Activated CD8-positive, alpha-beta T cell treated with anti-CD3 and anti-CD28 coated beads, Interleukin-2, amount 10 ng/mL, durations not matched to agents 7 days and 5 days (primary cell): ENCODE results near the gene GPR78. TPM values are rescaled to one million over a fixed set of nuclear protein-coding genes. Genes with fewer than 3 reads are reported as not detected.

Source experiments
- ATAC-seq: fragments of 150-1000 bp; cut with Tn5 transposase; one replicate; pipeline ENCODE4 v1.10.0; 2021; ENCODE audit warnings: moderate library complexity
- CTCF ChIA-PET: fragments of 350-600 bp; sonication (Branson Sonifier 250); formaldehyde crosslinking; loops from one replicate; lab custom pipeline; 2021; ENCODE audit warnings: antibody characterized with exemption; lab: Charles Lee
- POLR2A ChIA-PET: fragments of 350-600 bp; sonication (Branson Sonifier 250); formaldehyde crosslinking; loops from one replicate; lab custom pipeline; 2021; ENCODE audit warnings: antibody characterized with exemption; lab: Charles Lee
- DNase-seq: peaks from one replicate; pipeline ENCODE4 v3.0.0-alpha.2; 2020
- H3K27ac Mint-ChIP-seq: one replicate; pipeline ENCODE4 v1.8.0; 2021; ENCODE audit warnings: mild to moderate bottlenecking, mixed read lengths
- H3K27me3 Mint-ChIP-seq: one replicate; pipeline ENCODE4 v1.8.0; 2021; ENCODE audit warnings: low read depth, mixed read lengths
- H3K36me3 Mint-ChIP-seq: one replicate; pipeline ENCODE4 v1.8.0; 2021; ENCODE audit warnings: low read depth, mixed read lengths
- H3K4me1 Mint-ChIP-seq: one replicate; pipeline ENCODE4 v1.8.0; 2021; ENCODE audit warnings: low read depth, mixed read lengths
- H3K4me3 Mint-ChIP-seq: one replicate; pipeline ENCODE4 v1.8.0; 2021; ENCODE audit warnings: mild to moderate bottlenecking, mixed read lengths
- H3K9me3 Mint-ChIP-seq: one replicate; pipeline ENCODE4 v1.8.0; 2022; ENCODE audit warnings: mixed read lengths; ENCODE audit not compliant: insufficient read depth
- total RNA-seq, 2 experiments: library from RNA; stranded (reverse); gene quantifications; one replicate each; pipeline ENCODE4 v1.2.3, GENCODE V29; 2021

The GPR78 gene, protein sequence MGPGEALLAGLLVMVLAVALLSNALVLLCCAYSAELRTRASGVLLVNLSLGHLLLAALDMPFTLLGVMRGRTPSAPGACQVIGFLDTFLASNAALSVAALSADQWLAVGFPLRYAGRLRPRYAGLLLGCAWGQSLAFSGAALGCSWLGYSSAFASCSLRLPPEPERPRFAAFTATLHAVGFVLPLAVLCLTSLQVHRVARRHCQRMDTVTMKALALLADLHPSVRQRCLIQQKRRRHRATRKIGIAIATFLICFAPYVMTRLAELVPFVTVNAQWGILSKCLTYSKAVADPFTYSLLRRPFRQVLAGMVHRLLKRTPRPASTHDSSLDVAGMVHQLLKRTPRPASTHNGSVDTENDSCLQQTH
- not detected for total RNA-seq

DNA sequence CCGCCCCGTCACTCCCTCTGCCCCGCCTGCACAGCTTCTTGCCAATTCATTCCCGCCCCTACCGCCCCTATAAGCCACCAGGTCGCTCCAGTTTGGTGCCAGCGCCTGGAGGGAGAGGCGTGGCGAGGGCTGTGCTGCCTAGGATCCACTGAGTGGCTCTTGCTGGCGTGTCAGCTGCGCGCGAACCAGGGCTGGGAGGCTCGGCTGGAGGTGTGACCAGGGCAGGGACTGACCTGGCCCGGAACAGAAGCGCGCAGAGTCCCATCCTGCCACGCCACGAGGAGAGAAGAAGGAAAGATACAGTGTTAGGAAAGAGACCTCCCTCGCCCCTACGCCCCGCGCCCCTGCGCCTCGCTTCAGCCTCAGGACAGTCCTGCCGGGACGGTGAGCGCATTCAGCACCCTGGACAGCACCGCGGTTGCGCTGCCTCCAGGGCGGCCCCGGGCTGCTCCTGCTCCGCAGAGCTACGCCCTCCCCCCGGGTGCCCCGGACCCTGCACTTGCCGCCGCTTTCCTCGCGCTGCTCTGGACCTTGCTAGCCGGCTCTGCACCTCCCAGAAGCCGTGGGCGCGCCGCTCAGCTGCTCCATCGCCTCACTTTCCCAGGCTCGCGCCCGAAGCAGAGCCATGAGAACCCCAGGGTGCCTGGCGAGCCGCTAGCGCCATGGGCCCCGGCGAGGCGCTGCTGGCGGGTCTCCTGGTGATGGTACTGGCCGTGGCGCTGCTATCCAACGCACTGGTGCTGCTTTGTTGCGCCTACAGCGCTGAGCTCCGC is at the start of gene GPR78:
Gene GPR78 (plus strand): TSS at position 72 of the 773 bp plus-strand sequence. CDS start 591 bp downstream, at position 663.
- CTCF ChIA-PET = no interaction called here
- peak; percentile 91 for ATAC-seq
- H3K4me3 Mint-ChIP-seq = no peak within 1 kb of the TSS
- no peaks in the 10 kb centered on the region for H3K4me1 Mint-ChIP-seq
- POLR2A ChIA-PET = no interaction called here
- no peak within 1 kb of the TSS for H3K27ac Mint-ChIP-seq
- H3K36me3 Mint-ChIP-seq = no peaks in the 10 kb centered on the region
- no peaks in the 10 kb centered on the region for H3K27me3 Mint-ChIP-seq
- DNase-seq = peak; percentile 69
- no peaks in the 10 kb centered on the region for H3K9me3 Mint-ChIP-seq

DNA sequence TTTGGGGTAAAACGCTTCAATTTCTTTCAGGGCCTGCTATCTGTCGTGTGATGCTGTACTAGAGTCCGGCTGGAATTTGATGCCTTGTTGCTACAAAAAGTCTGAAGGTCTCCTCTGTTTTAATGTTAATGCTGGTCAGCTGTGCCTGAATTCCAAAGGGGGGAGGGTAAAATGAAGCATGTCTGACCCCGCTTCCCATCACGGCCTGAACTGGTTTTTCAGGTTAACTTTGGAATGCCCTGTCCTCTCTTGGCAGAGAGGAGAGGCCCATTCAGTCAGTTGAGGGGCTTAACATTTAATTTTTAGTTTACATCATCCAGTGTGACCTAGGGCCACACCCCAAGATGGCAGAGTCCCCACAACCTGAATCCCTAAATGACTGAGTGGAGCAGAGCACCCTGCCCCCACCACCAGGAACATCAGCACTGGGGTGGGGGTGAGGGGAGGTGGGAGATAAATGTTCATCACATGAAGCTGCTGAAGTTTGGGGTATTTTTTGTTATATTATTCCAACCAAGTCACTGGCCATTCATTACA is 47.9 kb upstream of the GPR78 start:
- Mint-ChIP-seq H3K27me3 (no peaks in the 10 kb centered on the region), H3K27ac (no peak overlapping the region), H3K4me3 (no peak overlapping the region), H3K9me3 (no peaks in the 10 kb centered on the region), H3K36me3 (no peaks in the 10 kb centered on the region), H3K4me1 (no peaks in the 10 kb centered on the region)
- CTCF ChIA-PET = no interaction called here
- ATAC-seq = no peak
- DNase-seq = no peak
- POLR2A ChIA-PET = no interaction called here

DNA sequence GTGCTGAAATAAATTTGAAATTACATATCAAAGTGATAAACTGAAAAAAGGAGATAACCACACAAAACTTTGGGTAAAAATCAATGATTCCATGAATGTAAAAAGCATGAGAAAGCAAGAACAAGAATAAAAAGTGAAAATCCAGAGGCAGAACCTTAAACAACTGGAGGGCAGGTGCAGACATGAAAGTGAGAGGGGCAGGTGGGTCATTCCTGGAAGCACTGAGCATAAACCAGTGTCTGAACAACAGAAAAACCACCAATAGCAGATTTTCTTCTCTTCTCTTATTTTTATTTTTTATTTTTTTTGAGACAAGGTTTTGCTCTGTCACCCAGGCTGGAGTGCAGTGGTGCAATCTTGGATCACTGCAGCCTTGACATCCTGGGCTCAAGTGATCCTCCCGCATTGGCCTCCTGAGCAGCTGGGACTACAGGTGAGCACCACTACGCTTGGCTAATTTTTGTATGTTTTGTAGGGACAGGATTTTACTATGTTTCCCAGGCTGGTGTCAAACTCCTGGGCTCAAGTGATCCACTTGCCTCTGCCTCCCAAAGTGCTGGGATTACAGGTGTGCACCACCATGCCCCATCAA is 46.8 kb upstream of the GPR78 start:
- DNase-seq (no peak), ATAC-seq (no peak)
- ChIA-PET POLR2A (no interaction called here), CTCF (no interaction called here)
- no peaks in the 10 kb centered on the region for H3K27me3 Mint-ChIP-seq
- no peaks in the 10 kb centered on the region for H3K9me3 Mint-ChIP-seq
- no peak overlapping the region for H3K27ac Mint-ChIP-seq
- no peaks in the 10 kb centered on the region for H3K36me3 Mint-ChIP-seq
- no peak overlapping the region for H3K4me3 Mint-ChIP-seq
- H3K4me1 Mint-ChIP-seq = no peaks in the 10 kb centered on the region

DNA sequence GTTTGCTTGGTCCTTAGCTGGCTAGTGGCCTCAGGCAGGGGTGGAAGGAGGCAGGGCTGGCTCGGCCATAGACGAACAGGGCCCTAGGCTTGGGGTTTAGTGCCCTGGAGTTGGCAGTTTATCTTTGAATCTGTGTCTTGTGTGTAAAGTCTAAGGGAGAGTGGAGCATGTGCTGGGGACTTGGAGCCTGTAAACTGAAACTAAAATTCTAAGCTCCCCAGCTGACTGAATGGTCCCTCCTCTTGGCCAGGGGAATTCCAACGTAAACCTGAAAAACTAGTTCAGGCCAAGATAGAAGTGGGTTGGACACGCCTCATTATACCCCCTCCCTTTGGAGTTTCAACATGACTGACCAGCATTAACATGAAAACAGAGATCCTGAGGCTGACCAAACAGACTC is 46.1 kb upstream of the GPR78 start:
- Mint-ChIP-seq H3K9me3 (no peaks in the 10 kb centered on the region), H3K4me3 (no peak overlapping the region), H3K27me3 (no peaks in the 10 kb centered on the region), H3K4me1 (no peaks in the 10 kb centered on the region), H3K36me3 (no peaks in the 10 kb centered on the region), H3K27ac (no peak overlapping the region)
- CTCF ChIA-PET = no interaction called here
- DNase-seq (no peak), ATAC-seq (no peak)
- POLR2A ChIA-PET = no interaction called here

DNA sequence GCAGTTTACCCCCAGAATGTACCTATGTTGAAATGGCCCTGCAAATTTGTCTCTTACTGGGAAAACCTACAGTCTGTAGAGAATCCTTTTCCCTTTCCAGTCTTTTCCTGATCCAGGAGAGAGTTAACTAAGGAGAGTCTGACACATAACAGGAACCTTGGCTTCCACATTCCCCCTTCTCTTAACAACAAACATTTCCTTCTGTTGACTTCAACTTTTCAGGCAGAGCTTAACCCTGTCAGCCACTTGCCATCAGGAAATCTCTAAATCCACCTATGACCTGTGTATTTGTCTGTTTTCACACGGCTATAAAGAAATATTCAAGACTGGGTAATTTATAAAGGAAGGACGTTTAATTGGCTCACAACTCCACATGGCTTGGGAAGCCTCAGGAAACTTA is 45.6 kb upstream of the GPR78 start:
- Mint-ChIP-seq H3K27me3 (no peaks in the 10 kb centered on the region), H3K4me3 (no peak overlapping the region), H3K9me3 (no peaks in the 10 kb centered on the region), H3K27ac (no peak overlapping the region), H3K36me3 (no peaks in the 10 kb centered on the region), H3K4me1 (peaks cover 1% of the 10 kb centered on the region)
- ChIA-PET POLR2A (no interaction called here), CTCF (no interaction called here)
- ATAC-seq (no peak), DNase-seq (no peak)

DNA sequence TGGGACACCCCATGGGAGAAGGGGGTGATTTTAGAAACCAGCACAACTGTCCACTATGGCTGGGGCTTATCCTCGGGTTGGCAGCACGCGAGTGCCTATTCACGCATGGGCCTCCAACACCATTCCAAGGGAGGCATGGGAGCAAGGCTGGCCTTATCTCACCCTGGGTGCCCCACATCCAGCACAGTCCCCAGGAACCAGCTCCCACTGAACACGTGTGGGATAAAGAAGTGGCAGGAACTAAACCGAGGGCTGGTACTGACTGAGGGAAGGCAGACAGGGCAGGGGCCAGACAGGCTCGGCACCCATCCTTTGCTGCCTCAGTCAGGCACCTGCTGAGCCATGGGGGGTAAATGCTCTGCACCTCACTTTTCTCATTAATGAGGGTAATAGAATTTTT is 43.7 kb upstream of the GPR78 start:
- Mint-ChIP-seq H3K9me3 (no peaks in the 10 kb centered on the region), H3K27ac (no peak overlapping the region), H3K27me3 (no peaks in the 10 kb centered on the region), H3K4me1 (peaks cover 8% of the 10 kb centered on the region), H3K36me3 (no peaks in the 10 kb centered on the region), H3K4me3 (no peak overlapping the region)
- ChIA-PET CTCF (no interaction called here), POLR2A (no interaction called here)
- ATAC-seq = no peak
- no peak for DNase-seq

DNA sequence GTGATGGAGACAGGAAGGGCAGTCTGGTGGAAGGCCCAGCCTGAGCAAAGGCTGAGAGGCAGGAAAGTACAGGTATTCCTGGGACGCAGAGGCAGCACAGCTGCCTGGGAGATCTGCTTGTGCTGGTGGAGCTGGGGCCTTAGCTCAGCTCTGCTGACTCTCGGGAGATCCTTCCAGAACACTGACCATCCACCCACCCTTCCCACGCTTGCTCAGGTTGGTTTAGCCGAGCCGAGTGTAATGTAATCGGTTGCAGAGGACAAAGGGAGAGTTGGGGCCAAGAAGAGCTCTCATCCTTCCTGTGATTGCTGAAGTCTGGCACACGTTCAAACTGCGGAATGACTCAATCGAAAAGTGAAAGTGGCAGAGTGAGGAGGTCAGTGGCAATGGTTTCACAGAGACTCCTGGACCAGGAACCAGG is 43.1 kb upstream of the GPR78 start:
- H3K27ac Mint-ChIP-seq = no peak overlapping the region
- H3K4me3 Mint-ChIP-seq = no peak overlapping the region
- ATAC-seq = no peak
- POLR2A ChIA-PET = no interaction called here
- CTCF ChIA-PET = no interaction called here
- DNase-seq = no peak
- H3K27me3 Mint-ChIP-seq = no peaks in the 10 kb centered on the region
- peaks cover 8% of the 10 kb centered on the region for H3K4me1 Mint-ChIP-seq
- H3K36me3 Mint-ChIP-seq = no peaks in the 10 kb centered on the region
- H3K9me3 Mint-ChIP-seq = no peaks in the 10 kb centered on the region

DNA sequence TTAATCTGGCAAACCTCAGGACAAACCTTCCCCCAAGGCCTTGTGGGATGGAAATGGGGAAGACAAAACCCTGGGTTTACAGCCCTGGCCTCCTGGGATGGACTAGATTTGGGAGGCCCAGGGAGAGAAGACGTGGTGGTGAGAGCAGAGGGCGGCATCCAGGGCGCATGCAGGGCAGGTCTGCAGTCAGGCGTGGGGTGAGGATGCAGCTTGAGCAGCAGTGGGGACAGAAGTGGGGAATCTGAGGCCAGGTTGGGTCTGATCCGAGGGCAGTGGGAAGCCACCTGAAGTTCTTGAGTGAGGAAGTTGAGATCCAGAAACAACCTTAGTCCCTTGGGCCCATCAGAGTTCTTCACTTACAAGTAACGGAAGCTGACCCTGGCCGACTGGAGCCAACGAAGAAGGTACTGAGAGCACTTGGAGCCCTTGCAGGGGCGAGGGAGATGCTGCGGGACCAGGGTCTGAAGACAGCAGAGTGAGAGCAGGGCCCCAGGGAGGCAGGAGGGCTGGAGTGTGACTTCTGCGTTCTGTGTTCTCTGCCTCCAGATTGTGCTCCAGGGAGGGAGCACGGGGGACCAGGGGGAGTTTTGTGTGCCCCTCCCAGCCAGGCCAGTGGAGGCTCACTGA is 42.0 kb upstream of the GPR78 start:
- H3K27me3 Mint-ChIP-seq = no peaks in the 10 kb centered on the region
- ChIA-PET CTCF (no interaction called here), POLR2A (no interaction called here)
- H3K9me3 Mint-ChIP-seq = no peaks in the 10 kb centered on the region
- DNase-seq (no peak), ATAC-seq (no peak)
- no peaks in the 10 kb centered on the region for H3K36me3 Mint-ChIP-seq
- H3K4me3 Mint-ChIP-seq = no peak overlapping the region
- no peak overlapping the region for H3K27ac Mint-ChIP-seq
- H3K4me1 Mint-ChIP-seq = peaks cover 8% of the 10 kb centered on the region

DNA sequence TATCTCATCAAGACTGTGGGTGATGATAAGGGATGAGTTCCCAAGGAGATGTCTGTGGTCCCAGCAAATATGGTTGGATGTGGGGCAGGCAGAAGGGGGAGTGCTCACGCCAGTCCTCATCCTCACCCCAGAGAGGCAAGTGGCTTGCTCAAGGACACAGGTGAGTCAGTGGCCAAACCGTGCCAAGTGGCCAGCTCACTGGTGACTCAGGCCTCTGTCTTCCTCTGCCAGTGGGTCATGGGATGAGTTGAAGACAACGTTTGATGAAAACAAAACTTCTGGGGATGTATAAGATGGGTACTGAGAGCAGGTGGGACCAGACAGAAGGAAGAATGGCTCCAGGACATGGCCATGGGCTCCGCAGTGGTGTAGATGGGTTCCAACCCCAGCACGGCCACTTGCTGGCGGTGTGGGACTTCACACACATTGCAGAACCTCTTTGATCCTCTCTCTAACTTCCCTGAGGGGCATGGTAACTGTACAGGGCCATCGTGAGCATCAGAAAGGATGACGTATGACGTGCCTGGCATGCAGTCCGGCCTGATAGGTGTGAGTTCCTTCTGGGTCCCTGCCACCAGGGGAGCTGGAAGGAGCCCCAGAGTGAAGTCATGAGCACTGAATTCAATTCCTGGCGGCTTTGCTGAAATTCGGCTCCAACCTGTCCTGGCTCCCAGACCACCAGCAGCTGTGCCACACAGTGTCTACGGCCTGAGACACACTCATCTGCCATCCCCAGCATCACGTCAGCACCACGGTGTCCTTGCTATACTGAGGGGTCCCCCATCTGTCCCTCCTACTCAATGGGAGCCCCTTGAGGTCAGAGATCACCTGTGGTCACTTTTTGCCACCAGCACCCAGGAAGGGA is 41.3 kb upstream of the GPR78 start:
- DNase-seq (no peak), ATAC-seq (no peak)
- Mint-ChIP-seq H3K36me3 (no peaks in the 10 kb centered on the region), H3K9me3 (no peaks in the 10 kb centered on the region), H3K4me3 (no peak overlapping the region), H3K27me3 (no peaks in the 10 kb centered on the region), H3K4me1 (peaks cover 8% of the 10 kb centered on the region), H3K27ac (no peak overlapping the region)
- CTCF ChIA-PET = no interaction called here
- POLR2A ChIA-PET = no interaction called here

DNA sequence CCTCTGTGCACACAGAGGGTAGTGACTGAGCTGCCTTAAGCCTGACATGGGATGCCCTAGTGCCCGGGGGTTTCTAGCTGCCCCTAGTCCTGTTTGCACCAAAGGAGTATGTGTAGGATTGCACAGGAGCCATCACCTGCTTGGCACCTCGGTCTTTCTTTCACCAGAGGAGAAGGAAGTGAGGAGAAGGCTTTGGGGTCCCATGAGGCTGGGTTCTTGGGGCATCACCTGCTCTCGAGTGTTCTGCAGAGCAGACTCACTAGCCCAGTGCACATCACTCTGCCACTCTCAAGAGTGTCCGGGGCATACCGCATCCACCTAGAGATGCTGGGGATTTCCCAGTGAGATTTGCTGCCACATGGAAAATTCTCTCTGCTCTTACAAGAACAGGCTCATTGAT is 40.5 kb upstream of the GPR78 start:
- CTCF ChIA-PET = no interaction called here
- no peaks in the 10 kb centered on the region for H3K36me3 Mint-ChIP-seq
- peaks cover 8% of the 10 kb centered on the region for H3K4me1 Mint-ChIP-seq
- H3K9me3 Mint-ChIP-seq = no peaks in the 10 kb centered on the region
- ATAC-seq = peak; percentile 33
- no peak for DNase-seq
- no peaks in the 10 kb centered on the region for H3K27me3 Mint-ChIP-seq
- H3K27ac Mint-ChIP-seq = no peak overlapping the region
- H3K4me3 Mint-ChIP-seq = no peak overlapping the region
- POLR2A ChIA-PET = no interaction called here

DNA sequence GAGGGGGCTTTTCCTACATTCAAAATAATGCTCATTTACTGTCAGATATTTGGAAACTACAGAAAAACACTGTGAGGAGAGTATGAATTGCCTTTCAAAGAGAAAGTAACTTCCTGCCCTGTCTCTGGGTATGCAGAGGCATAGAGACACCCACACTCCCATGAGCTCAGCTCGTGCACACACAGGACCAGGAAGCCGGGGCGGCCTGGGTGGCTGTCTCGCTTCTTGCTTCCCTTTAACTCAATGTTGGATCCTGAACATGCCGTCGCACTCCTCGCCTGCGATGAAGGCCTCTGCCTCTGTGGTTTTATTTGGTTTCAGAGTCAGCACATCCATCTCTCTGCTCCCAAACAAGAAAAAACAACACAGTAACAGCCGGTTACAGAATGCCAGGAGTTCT is 40.1 kb upstream of the GPR78 start:
- ChIA-PET POLR2A (no interaction called here), CTCF (no interaction called here)
- Mint-ChIP-seq H3K27me3 (no peaks in the 10 kb centered on the region), H3K9me3 (no peaks in the 10 kb centered on the region), H3K36me3 (no peaks in the 10 kb centered on the region), H3K27ac (no peak overlapping the region), H3K4me3 (no peak overlapping the region), H3K4me1 (peaks cover 8% of the 10 kb centered on the region)
- ATAC-seq = peak; percentile 49
- DNase-seq = no peak
